Gastroesophageal sphincter (tissue), 4 donors: Measurements from ENCODE around the gene RPTN. TPM values are rescaled to one million over a fixed set of nuclear protein-coding genes. Genes with fewer than 3 reads are reported as not detected.

ENCODE experiments used
- ATAC-seq: fragments of 150-250 bp; one replicate; pipeline ENCODE4 v1.9.1; 2016; ENCODE audit warnings: mild to moderate bottlenecking, moderate library complexity
- H3K27ac ChIP-seq, 4 donors: fragments of 200-600 bp; sonication (generic) in 3 of 4; 1 replicate in 3 of 4; 2 replicates in 1 of 4; pipeline ENCODE4 v1.5.1; 2016 to 2019
- H3K27me3 ChIP-seq: fragments of 200-600 bp; sonication (generic); one replicate; pipeline ENCODE4 v1.5.1; 2019
- H3K36me3 ChIP-seq, 2 donors: fragments of 200-600 bp; sonication (generic); one replicate each; pipeline ENCODE4 v1.5.1; 2019; ENCODE audit warnings: control low read depth in 1 of 2
- H3K4me1 ChIP-seq, 3 donors: fragments of 200-600 bp; sonication (generic); 1 replicate in 2 of 3; 2 replicates in 1 of 3; pipeline ENCODE4 v1.5.1; 2016 to 2019; ENCODE audit warnings: control low read depth in 2 of 3
- H3K4me3 ChIP-seq, 2 donors: fragments of 200-600 bp; sonication (generic); one replicate each; pipeline ENCODE4 v1.5.1; 2019; ENCODE audit warnings: mild to moderate bottlenecking in 1 of 2, moderate library complexity in 1 of 2
- H3K9me3 ChIP-seq, 3 donors: fragments of 200-600 bp; sonication (generic); one replicate each; pipeline ENCODE4 v1.5.1; 2017 to 2019; ENCODE audit warnings: control low read depth in 2 of 3
- CTCF ChIP-seq, 4 experiments: fragments of 200-600 bp in 2 of 4; fragments of 450-650 bp in 2 of 4; sonication (generic) in 1 of 4; IDR thresholded peaks; one replicate each; pipeline ENCODE4 v1.5.1; 2017 to 2019; ENCODE audit warnings: antibody characterized with exemption in 4 of 4, mild to moderate bottlenecking in 2 of 4, moderate library complexity in 2 of 4
- EP300 ChIP-seq: sonication (generic); formaldehyde crosslinking; IDR thresholded peaks from one replicate; pipeline ENCODE4 v1.6.1; 2017; ENCODE audit warnings: antibody characterized with exemption, mild to moderate bottlenecking
- POLR2A ChIP-seq, 2 donors: fragments of 450-650 bp; IDR thresholded peaks; one replicate each; pipeline ENCODE4 v1.6.1; 2017; ENCODE audit warnings: antibody characterized with exemption in 2 of 2, mild to moderate bottlenecking in 2 of 2, moderate library complexity in 1 of 2
- POLR2AphosphoS5 ChIP-seq: sonication (generic); formaldehyde crosslinking; IDR thresholded peaks from one replicate; pipeline ENCODE4 v1.6.1; 2017; ENCODE audit warnings: antibody characterized with exemption
- WGBS, 2 donors: methylation state at CpG; one replicate each; pipeline ENCODE4 v1.1.5; 2018; ENCODE audit warnings: low coverage in 1 of 2; 5-methylcytosine and 5-hydroxymethylcytosine counted together
- total RNA-seq, 4 donors: library from RNA; depleted of rRNA; stranded (reverse); fragments of >200 nt; gene quantifications; one replicate each; pipeline ENCODE4 v1.1.0, GENCODE V29; 2016

RPTN gene
- total RNA-seq, 4 donors from 2014 or later, result not detected

DNA sequence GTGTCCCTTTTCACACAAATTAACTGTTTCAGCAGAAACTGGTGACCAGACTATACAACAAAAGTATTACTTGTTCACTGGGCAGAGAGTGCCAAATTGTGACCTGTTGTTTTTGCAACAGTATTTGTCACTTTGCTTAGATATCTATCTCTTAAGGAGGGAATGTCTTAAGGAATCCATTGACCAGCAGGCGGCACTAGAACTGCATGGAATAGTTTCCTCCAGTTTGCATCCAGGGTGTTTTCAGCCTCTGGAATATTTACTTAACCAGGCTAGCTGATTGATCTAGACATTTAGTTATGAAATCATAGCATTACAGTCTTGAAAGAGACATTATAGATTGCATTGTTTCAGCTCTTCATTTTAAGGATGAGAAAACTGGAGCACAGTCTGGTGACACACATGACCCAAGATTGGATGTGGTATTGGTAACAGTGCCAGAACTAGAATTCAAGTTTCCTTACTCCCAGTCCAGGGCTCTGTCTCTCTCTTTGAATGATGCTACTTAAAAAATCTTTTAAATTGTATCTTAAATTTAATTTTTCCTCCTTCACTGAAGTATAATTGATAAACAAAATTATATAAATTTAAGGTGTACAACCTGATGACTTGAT lies 16.9 kb downstream of the RPTN start:
- 0% methylated on average over 1 of the region's 1 CpG for WGBS, 2 donors
- peak in 3 of 4 experiments; percentile 59 to 72 (median 67) for TF ChIP-seq CTCF (IDR thresholded peaks at IDR 0.05)
- TF ChIP-seq POLR2AphosphoS5, result no peak
- no peak for TF ChIP-seq EP300
- no peak for TF ChIP-seq POLR2A (IDR thresholded peaks at IDR 0.05)
- Histone ChIP-seq H3K27ac (no peak overlapping the region), H3K36me3 (no peaks in the 10 kb centered on the region), H3K4me3 (no peak overlapping the region), H3K27me3 (peaks cover 15% of the 10 kb centered on the region), H3K4me1 (no peaks in the 10 kb centered on the region), H3K9me3 (peaks cover 0 to under 1% (median 0%) of the 10 kb centered on the region in 3 donors)
- no peak for ATAC-seq

DNA sequence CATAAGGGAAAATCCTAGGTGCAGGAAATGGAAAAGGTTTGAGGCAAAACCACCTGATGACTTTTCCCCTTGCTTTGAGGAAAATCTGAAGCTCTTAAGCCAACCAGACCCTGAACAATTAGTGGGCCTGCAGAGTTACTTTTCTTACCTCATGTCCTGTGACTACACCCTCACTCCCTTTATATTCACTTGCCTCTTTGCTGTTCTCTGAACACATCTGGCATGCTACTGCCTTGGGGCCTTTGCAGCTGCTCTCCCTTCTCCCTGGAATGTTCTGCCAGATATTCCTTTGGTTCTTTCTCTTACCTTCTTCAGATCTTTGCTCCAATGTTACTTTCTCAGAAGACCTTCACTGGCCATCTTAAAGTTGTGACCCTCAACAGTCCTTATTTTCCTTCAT lies 21.8 kb downstream of the RPTN start:
- Histone ChIP-seq H3K27ac (no peak overlapping the region), H3K4me1 (no peaks in the 10 kb centered on the region), H3K4me3 (no peak overlapping the region), H3K36me3 (no peaks in the 10 kb centered on the region), H3K9me3 (peaks cover 0 to 17% (median 0%) of the 10 kb centered on the region in 3 donors), H3K27me3 (peaks cover 9% of the 10 kb centered on the region)
- TF ChIP-seq EP300, result no peak
- TF ChIP-seq CTCF (IDR thresholded peaks at IDR 0.05), result no peak
- TF ChIP-seq POLR2AphosphoS5, result no peak
- no peak for TF ChIP-seq POLR2A (IDR thresholded peaks at IDR 0.05)
- no peak for ATAC-seq

DNA sequence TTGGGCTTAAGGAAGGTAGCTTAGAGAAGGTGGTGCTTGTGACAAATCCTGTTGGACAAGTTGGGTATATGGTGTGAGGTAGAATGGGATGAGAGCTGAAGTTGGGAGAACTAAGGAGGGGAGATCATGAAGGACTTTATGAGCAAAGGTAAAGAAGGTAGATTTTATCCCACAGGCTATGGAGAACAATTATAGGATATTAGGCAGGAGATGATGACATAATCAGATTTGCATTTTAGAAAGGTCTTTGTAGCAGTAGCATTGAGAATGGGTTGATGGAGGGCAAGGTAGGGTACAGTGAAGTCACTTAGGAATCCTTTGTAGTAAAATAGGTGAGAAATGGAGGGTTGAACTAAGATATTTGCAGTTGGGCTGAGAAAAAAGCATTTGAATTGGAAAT lies 28.8 kb downstream of the RPTN start:
- H3K4me1 ChIP-seq, result no peaks in the 10 kb centered on the region
- no peaks in the 10 kb centered on the region for H3K36me3 ChIP-seq
- no peak overlapping the region for H3K4me3 ChIP-seq
- peaks cover 0 to 21% (median 0%) of the 10 kb centered on the region in 3 donors for H3K9me3 ChIP-seq
- peaks cover 61% of the 10 kb centered on the region for H3K27me3 ChIP-seq
- no peak overlapping the region for H3K27ac ChIP-seq
- ATAC-seq, result no peak
- TF ChIP-seq POLR2AphosphoS5 (no peak), CTCF (IDR thresholded peaks at IDR 0.05) (no peak), EP300 (no peak), POLR2A (IDR thresholded peaks at IDR 0.05) (no peak)

GRCh38 chr1:152127673-152128072 lies 31.4 kb downstream of the RPTN start:
- Histone ChIP-seq H3K27me3 (peaks cover 70% of the 10 kb centered on the region), H3K27ac (no peak overlapping the region), H3K4me1 (no peaks in the 10 kb centered on the region), H3K36me3 (no peaks in the 10 kb centered on the region), H3K9me3 (peaks cover 0 to 9% (median 0%) of the 10 kb centered on the region in 3 donors), H3K4me3 (no peak overlapping the region)
- TF ChIP-seq CTCF (IDR thresholded peaks at IDR 0.05) (no peak), POLR2A (IDR thresholded peaks at IDR 0.05) (no peak), EP300 (no peak), POLR2AphosphoS5 (no peak)
- no peak for ATAC-seq

GRCh38 chr1:152125834-152126443 lies 33.1 kb downstream of the RPTN start:
- no peaks in the 10 kb centered on the region for H3K9me3 ChIP-seq
- no peak for TF ChIP-seq EP300
- TF ChIP-seq CTCF (IDR thresholded peaks at IDR 0.05), result no peak
- TF ChIP-seq POLR2AphosphoS5, result no peak
- no peak for TF ChIP-seq POLR2A (IDR thresholded peaks at IDR 0.05)
- no peak overlapping the region for H3K27ac ChIP-seq
- H3K4me1 ChIP-seq, result no peaks in the 10 kb centered on the region
- H3K36me3 ChIP-seq, result no peaks in the 10 kb centered on the region
- H3K27me3 ChIP-seq, result peaks cover 55% of the 10 kb centered on the region
- 65 to 80% methylated on average over 3 to 5 of the region's 6 CpGs for WGBS, 2 donors
- no peak overlapping the region for H3K4me3 ChIP-seq
- ATAC-seq, result no peak
